ENCODE results near the gene AGK. TPM values are rescaled to one million over a fixed set of nuclear protein-coding genes. Genes with fewer than 3 reads are reported as not detected.

AGK gene
- total and polyA plus RNA-seq, 7 donors: 7.8 to 21.3 (median 15.5) TPM

DNA sequence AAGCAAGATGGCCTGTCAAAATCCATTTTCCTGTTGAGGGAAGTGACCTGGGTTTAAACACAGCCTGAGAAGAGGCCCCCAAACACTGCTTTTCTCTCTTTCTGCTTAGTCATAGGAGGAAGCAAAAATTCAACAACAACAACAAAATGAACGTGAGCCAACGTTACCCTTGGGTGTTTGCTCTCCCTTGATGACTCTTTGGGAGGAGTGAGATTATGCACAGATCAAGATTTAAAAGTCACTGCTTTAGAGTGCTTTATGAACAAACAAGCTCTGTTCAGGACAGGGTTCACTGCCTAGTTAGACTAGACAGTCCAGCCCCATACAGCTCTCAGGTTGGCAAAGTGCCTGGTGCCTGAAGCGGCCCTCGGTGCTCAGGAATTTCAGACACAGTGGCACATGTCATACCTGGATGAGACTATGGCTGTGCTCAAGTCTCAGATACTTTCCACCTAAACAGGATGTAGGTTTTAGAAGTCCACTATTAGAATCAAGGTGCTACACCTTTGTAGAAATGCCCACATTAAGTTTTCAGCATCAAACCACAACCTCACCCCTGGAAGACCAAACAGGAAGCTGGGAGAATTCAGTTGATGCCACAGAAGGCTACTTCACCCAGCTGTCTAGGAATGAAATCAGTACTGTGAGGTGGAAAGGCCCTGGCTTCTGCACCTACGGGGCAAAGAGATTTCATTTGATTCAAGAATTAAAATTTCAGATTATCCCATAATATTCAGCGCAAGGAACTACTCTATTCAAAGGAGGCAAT, 112.1 kb downstream of the AGK start:
- Histone ChIP-seq H3K4me1 (no peaks in the 10 kb centered on the region), H3K27me3 (no peaks in the 10 kb centered on the region), H3K36me3 (peaks cover 4 to 76% (median 12%) of the 10 kb centered on the region in 4 donors), H3K9me3 (no peaks in the 10 kb centered on the region), H3K4me3 (no peak overlapping the region), H3K27ac (no peak overlapping the region)
- no peak for DNase-seq
- TF ChIP-seq POLR2A (IDR thresholded peaks at IDR 0.05) (no peak), POLR2AphosphoS5 (IDR thresholded peaks at IDR 0.05) (no peak)
- TF ChIP-seq, protein P1, sequence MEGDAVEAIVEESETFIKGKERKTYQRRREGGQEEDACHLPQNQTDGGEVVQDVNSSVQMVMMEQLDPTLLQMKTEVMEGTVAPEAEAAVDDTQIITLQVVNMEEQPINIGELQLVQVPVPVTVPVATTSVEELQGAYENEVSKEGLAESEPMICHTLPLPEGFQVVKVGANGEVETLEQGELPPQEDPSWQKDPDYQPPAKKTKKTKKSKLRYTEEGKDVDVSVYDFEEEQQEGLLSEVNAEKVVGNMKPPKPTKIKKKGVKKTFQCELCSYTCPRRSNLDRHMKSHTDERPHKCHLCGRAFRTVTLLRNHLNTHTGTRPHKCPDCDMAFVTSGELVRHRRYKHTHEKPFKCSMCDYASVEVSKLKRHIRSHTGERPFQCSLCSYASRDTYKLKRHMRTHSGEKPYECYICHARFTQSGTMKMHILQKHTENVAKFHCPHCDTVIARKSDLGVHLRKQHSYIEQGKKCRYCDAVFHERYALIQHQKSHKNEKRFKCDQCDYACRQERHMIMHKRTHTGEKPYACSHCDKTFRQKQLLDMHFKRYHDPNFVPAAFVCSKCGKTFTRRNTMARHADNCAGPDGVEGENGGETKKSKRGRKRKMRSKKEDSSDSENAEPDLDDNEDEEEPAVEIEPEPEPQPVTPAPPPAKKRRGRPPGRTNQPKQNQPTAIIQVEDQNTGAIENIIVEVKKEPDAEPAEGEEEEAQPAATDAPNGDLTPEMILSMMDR (IDR thresholded peaks at IDR 0.05): no peak
- WGBS, 2 donors: 29 to 41% methylated on average over 6 of the region's 6 CpGs
- intact Hi-C loops (cut with DNase I): no loop called here

DNA sequence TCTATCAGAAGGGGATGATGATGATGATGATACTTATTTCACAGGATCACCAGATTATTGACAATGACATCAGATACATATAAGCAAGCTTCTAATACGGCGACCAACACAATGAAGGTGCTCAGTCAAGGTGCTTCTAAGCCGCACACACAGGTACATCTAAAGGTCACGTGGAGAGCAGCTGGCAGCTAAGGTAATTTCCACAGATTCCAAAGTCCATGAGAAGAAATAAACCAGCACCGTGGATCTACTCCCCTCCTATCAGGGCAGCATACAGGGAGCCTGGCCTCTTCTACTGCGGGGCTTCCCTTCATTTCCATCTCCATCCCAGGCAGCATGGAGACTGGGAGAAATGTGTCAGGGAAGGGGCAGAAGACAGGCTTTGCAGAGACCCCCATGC, 113.2 kb downstream of the AGK start:
- Histone ChIP-seq H3K27me3 (no peaks in the 10 kb centered on the region), H3K27ac (no peak overlapping the region), H3K36me3 (peaks cover 4 to 70% (median 10%) of the 10 kb centered on the region in 4 donors), H3K4me3 (no peak overlapping the region), H3K4me1 (no peaks in the 10 kb centered on the region), H3K9me3 (no peaks in the 10 kb centered on the region)
- WGBS, 2 donors: 27 to 73% methylated on average over 6 of the region's 6 CpGs
- no peak for TF ChIP-seq POLR2AphosphoS5 (IDR thresholded peaks at IDR 0.05)
- TF ChIP-seq, protein P1 (IDR thresholded peaks at IDR 0.05): no peak
- TF ChIP-seq EP300 (IDR thresholded peaks at IDR 0.05): no peak
- TF ChIP-seq POLR2A (IDR thresholded peaks at IDR 0.05): no peak
- intact Hi-C loops (cut with DNase I): no loop called here
- no peak for DNase-seq

DNA sequence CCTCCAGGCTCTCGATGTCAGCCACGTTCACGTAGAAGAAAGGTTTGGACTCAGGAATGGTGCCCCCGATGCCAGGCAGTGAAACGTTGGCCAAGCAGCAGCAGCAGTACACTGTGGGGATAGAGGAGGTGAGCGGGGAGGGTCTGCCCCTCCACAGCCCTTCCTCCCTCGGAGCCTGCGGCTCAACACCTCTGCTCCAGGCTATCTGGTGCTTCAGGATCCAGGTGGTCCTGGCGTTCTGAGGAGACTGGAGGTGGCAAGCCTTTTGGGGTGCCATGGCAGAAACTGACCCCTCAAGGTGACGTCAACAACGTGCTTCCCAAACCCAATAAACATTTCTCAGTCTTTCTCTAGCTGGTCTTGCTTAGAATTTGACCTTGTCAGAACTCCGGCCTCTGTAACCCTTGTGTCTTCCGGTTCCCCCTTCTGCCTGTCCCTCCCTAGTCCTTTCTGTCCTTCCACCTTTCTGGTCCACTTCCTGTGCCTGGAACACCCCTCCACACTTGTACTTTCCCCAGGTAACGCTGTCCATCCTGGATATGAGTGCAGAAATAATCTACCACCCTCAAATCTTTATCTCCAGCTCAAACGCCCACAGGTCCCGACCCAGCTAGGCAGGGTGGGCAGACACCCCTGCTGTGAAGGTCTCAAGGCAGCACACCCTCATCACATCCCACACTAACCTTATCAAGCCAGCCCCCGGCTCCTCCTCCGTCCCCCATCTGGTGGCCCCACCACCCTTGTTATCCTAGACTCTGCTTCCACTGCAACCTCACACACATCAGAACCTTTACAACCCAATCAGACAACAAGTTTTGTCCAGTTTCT, 114.2 kb downstream of the AGK start:
- Histone ChIP-seq H3K4me3 (no peak overlapping the region), H3K4me1 (no peaks in the 10 kb centered on the region), H3K27ac (no peak overlapping the region), H3K9me3 (no peaks in the 10 kb centered on the region), H3K36me3 (peaks cover 4 to 66% (median 10%) of the 10 kb centered on the region in 4 donors), H3K27me3 (no peaks in the 10 kb centered on the region)
- TF ChIP-seq, protein P1 (IDR thresholded peaks at IDR 0.05): no peak
- TF ChIP-seq EP300 (IDR thresholded peaks at IDR 0.05) (no peak), POLR2AphosphoS5 (IDR thresholded peaks at IDR 0.05) (no peak), POLR2A (IDR thresholded peaks at IDR 0.05) (no peak)
- no peak for DNase-seq
- WGBS, 2 donors: 96% methylated on average over 18 of the region's 18 CpGs
- intact Hi-C loops (cut with DNase I): no loop called here

DNA sequence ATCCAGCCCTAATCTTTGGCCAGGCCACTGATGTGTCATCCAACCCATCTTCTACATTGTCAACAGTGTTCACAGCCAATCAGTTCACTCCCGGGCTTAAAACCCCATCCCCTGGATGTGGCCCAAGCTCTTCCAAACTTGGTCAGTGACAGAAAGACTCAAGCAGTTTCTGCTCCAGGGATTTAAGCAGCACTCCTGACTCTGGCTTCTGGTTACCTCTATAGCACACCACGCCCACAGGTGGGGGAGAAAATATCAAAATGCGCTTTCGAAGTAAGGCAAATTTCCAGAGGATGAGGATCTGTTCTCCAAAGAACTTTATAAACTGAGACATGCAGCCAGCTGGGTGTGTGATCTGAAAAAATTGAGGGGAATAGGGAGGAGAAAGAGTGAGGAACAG, 114.9 kb downstream of the AGK start:
- 92 to 94% methylated on average over 4 of the region's 4 CpGs for WGBS, 2 donors
- H3K4me1 ChIP-seq: no peaks in the 10 kb centered on the region
- no peak overlapping the region for H3K27ac ChIP-seq
- H3K9me3 ChIP-seq: no peaks in the 10 kb centered on the region
- H3K27me3 ChIP-seq: no peaks in the 10 kb centered on the region
- DNase-seq: no peak
- TF ChIP-seq EP300 (IDR thresholded peaks at IDR 0.05): no peak
- TF ChIP-seq, protein P1 (IDR thresholded peaks at IDR 0.05): no peak
- TF ChIP-seq POLR2AphosphoS5 (IDR thresholded peaks at IDR 0.05): no peak
- TF ChIP-seq POLR2A (IDR thresholded peaks at IDR 0.05): no peak
- peaks cover 4 to 66% (median 10%) of the 10 kb centered on the region in 4 donors for H3K36me3 ChIP-seq
- H3K4me3 ChIP-seq: no peak overlapping the region
- intact Hi-C loops (cut with DNase I): no loop called here
